ENCODE data around the gene HNRNPCL1.
"Not testable (repeated sequence)": the region's sequence is repeated elsewhere in the genome, so short reads cannot be mapped to it uniquely, and the experiment has no call there.

Gene HNRNPCL1

DNA sequence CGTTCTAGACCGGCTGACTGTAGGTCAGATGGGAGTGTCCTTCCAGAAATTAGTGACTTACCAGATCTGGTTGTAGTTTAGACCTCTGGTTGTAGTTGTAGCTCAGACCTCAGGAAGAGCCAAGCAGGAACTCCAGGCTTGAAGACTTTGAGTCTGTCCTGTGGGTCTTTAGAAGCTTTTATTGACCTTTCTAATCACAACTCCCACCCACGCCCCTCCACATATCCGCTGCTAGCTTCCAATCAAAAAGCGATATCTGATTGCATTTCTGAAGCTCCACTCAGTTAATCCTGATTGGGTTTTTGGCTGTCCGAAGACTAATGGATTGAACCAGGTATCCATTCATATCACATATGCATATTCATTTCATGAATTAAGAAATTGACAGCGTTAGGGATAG, at the start of gene HNRNPCL1:
HNRNPCL1 (minus strand) TSS at position 101 of the 400 bp plus-strand sequence. CDS start 431 bp downstream, outside the sequence.
- DNase-seq (ENCODE audit: low read depth in 2 of 2): not testable (repeated sequence)

DNA sequence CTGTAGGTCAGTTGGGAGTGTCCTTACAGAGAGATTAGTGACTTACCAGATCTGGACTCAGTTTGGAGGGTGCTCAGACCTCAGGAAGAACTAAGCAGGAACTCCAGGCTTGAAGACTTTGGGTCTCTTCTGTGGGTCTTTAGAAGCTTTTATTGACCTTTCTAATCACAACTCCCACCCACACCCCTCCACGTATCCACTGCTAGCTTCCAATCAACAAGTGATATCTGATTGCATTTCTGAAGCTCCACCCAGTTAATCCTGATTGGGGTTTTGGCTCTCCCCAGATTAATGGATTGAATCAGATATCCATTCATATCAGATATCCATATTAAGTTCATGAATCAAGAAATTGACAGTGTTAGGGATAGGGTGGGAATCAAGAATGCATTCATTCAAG, 49.6 kb upstream of the HNRNPCL1 start, which contains the start of gene PRAMEF10:
PRAMEF10 (minus strand) TSS at position 101 of the 400 bp plus-strand sequence. CDS start 2,423 bp downstream, outside the sequence.
- DNase-seq (ENCODE audit: low read depth in 2 of 2): not testable (repeated sequence)

DNA sequence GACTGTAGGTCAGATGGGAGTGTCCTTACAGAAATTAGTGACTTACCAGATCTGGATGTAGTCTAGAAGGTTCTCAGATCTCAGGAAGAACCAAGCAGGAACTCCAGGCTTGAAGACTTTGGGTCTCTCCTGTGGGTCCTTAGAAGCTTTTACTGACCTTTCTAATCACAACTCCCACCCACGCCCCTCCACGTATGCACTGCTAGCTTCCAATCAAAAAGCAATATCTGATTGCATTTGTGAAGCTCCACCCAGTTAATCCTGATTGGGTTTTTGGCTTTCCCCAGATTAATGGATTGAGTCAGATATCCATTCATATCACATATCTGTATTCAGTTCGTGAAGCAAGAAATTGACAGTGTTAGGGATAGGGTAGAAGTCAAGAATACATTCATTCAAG, 37.6 kb upstream of the HNRNPCL1 start, which contains the start of gene PRAMEF4:
PRAMEF4 (minus strand) TSS at position 101 of the 400 bp plus-strand sequence. CDS start 2,807 bp downstream, outside the sequence.
- DNase-seq (ENCODE audit: low read depth in 2 of 2): not testable (repeated sequence)

DNA sequence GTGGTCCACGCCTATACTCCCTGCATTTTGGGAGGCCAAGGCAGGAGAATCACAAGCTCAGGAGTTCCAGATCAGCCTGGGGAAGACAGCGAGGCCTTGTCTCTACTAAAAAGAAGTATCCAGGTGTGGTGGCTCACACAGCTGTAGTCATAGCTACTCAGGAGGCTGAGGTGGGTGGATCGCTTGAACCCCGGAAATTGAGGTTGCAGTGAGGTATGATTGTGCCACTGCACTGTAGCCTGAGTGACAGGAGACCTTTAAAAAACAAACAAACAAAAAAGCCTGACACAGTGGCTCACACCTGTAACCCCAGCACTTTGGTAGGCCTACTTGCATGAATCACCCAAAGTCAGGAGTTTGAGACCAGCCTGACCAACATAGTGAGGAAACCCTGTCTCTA, 29.9 kb upstream of the HNRNPCL1 start:
- DNase-seq (ENCODE audit: low read depth in 2 of 2): not testable (repeated sequence)

DNA sequence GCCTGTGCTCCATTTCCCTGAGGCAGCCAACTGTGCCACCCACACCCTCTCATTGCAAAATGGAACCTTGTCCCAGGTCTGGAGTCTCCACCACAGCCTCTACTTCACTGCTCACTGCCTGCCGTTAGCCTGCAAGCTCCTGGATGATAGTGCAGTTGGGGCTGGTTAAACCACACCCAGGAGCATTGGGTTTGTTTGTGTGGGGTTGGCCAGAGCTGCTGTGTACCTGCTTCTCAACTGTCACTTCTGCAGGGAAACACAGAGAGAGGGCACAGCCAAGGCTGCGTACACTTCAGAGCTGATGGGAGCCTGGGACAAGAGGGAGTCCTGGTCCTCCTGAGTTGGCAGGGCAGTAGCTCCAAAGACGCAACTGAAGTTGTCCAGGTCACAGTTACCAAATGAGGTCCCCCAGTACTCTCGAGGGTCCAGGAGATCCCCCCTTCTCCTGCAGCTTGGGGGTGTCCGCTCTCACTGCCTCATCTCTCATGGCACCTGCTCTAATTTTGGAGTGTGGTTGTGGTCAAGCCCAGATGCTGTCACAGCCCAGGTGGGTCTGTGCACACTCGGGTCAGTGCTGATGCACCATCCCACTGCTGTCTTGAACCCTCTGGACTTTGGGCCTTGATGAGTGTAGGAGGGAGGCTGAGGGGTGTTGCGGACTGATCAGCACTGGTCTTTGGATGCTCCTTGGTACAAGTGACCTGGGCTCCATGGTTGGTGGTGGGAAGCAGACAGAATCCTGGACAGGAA, 14.8 kb upstream of the HNRNPCL1 start:
- not testable (repeated sequence) for DNase-seq (ENCODE audit: low read depth in 2 of 2)

DNA sequence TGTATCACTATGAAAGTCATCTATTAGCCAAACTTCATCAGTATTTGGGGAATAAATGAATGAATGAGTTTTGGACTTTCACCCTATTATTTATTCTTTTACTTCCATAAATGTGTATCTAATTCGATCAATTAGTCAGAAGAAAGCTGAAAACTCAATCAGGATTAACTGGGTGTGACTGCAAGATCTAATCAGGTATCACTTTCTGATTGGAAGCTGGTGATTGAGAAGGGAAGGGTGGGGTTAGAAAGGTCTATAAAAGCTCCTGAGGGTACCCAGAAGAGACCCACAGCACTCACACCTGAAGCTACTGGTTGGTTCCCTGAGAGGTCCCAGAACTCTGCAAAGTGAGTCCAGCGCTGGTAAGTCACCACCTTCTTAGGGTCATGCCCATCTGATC, 8.3 kb upstream of the HNRNPCL1 start, which contains the start of gene PRAMEF2:
PRAMEF2 (plus strand) TSS at position 301 of the 400 bp plus-strand sequence. CDS start 1,924 bp downstream, outside the sequence.
- not testable (repeated sequence) for DNase-seq (ENCODE audit: low read depth in 2 of 2)

DNA sequence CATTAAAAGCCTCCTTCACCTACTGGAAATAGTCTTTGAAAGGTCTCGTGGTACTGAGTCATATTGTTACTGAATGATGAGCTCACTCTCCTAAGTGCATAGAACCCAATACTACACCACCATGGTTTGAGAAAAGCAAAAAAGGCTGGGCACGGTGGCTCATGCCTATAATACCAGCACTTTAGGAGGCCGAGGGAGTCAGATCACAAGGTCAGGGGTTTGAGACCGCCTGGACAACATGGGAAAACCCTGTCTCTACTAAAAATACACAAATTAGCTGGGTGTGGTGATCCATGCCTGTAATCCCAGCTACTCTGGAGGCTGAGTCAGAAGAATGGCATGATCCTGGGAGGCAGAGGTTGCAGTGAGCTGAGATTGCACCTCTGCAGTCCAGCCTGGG, 3.3 kb upstream of the HNRNPCL1 start:
- no peak for DNase-seq (ENCODE audit: low read depth in 2 of 2)

DNA sequence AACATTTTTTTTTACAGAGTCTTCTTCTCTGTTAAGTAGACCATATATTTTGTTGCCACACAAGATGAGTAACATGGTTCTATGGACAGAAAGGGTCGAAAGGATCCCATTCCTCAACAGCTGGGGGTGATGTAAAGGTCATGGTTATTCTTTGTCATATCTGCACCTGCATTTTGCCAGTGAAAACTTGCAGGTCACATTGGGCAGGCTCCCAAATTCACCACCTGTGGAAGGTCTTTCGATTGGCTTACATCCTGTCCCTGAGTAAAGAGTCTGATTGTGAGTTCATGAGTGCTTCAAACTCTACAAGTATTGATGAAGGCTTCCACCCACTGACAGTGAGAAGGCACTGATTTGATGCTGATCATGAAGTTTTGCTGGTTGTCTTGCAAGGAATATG, 15.3 kb downstream of the HNRNPCL1 start:
- DNase-seq (ENCODE audit: low read depth in 2 of 2): not testable (repeated sequence)

DNA sequence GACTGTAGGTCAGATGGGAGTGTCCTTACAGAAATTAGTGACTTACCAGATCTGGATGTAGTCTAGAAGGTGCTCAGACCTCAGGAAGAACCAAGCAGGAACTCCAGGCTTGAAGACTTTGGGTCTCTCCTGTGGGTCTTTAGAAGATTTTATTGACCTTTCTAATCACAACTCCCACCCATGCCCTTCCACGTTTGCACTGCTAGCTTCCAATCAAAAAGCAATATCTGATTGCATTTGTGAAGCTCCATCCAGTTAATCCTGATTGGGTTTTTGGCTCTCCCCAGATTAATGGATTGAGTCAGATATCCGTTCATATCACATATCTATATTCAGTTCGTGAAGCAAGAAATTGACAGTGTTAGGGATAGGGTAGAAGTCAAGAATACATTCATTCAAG, 17.2 kb downstream of the HNRNPCL1 start, which contains the start of gene PRAMEF11:
PRAMEF11 (minus strand) TSS at position 101 of the 400 bp plus-strand sequence. CDS start 2,621 bp downstream, outside the sequence.
- DNase-seq (ENCODE audit: low read depth in 2 of 2): not testable (repeated sequence)

DNA sequence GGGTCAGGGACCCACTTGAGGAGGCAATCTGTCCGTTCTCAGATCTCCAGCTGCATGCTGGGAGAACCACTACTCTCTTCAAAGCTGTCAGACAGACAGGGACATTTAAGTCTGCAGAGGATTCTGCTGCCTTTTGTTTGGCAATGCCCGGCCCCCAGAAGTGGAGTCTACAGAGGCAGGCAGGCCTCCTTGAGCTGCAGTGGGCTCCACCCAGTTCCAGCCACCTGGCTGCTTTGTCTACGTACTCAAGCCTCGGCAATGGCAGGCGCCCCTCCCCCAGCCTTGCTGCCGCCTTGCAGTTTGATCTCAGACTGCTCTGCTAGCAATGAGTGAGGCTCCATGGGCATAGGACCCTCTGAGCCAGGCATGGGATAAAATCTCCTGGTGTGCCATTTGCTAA, 29.5 kb downstream of the HNRNPCL1 start:
- DNase-seq (ENCODE audit: low read depth in 2 of 2): not testable (repeated sequence)

DNA sequence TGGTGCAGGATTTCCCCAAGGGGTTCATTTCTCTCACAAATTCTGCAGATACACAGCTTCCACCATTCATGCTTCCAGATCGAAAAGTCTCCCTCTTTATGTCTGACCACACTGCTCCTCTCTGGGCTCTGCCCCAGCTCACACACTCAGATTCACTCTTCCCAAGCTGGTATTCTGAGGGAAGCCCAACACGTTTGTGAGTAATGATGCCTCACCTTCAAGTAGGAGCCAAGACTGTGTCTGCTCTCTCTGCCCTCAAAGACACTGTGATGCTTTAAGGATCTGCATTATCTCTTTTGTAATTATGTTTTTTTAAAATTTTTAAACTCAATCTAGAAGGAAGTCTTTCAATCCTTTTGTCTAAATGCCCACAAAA, 37.1 kb downstream of the HNRNPCL1 start:
- no peak for DNase-seq (ENCODE audit: low read depth in 2 of 2)

DNA sequence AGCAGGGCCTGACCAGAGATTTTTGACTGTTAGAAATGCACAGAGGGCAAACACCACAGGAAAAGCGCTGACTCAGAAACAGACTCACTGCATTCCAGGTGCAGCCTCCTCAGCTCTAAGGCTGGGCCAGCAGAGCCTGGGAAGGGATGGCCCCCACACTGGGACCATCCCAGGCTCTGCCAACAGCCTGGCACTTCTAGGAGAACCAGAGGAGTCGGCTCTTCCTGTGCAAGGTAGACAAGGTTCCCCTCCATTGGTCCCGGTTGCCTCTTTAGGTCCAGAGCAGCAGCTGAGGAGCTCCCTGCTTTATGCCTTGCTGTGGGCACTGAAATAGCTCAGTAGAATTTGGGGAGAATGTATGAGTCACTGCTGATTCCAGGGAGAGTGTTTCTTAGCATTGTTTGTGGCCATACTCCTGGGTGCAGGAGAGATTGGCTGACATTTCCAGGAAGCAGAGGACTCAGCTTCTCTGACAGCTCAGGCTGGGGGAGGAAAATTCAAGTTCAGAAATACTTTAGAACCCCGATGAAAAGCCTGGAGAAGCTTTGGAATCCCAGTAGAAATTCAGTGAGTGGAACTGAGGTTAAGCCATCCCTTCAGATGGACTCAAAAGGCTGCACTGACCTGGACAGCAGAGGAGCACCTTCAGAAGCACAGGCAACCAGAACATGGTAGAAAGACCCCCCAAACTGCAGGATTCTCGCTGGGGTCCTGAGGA, 37.7 kb downstream of the HNRNPCL1 start:
- peak; percentile 15 to 27 for DNase-seq (ENCODE audit: low read depth in 2 of 2)

DNA sequence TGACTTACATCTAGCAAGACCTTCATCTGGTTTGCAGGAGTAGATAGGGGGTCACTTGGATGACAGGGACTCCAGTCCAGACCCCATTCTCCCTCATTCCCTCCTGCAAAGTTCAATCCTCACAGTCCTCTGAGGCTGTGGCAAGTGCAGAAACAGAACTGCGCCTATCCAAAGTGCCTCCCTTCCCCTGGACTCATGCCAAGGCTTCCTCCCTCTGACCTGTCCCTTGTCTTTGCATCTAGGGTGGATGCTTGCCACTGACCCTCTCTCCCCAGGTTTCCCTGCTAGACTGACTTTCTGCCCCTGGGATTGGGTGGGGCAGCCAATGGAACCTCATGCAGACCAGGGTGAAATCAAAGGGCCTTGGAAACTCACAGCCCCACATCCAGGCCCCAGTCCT, 38.6 kb downstream of the HNRNPCL1 start:
- no peak for DNase-seq (ENCODE audit: low read depth in 2 of 2)

DNA sequence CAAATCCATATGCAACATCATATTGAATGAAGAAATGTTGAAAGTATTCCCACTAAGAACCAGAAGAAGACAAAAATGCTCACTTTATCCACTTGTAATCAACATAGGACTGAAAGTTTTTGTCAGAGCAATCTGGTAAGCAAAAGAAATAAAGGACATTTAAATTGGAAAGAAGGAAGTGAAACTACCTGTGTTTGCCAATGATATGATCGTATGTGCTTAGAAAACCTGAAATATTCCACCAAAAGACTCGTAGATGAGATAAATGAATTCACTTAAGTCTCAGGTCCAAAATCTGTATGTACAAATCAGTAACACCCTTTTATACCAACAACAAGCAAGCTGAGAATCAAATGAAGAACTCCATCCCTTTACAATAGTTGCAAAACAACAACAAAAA, 48.8 kb downstream of the HNRNPCL1 start:
- no peak for DNase-seq (ENCODE audit: low read depth in 2 of 2)

DNA sequence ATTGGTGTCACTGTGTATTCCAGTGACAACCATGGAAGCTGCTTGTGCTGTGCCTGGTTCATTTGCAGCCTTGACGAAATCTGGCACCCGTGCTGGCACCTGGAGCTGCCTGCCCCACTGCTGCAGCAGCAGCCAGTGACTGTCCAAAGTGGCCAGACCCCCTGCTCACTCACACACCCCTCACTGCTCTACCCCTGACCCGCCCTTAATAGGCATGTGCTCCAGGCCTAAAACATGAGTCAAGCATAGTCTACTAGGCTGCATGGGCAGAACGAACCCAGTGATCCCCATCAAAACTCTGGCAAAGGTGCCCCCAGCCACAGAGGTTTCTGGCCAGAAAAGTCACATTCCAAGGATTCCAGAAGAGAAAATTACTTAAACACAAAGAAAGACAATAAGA, 49.6 kb downstream of the HNRNPCL1 start:
- no peak for DNase-seq (ENCODE audit: low read depth in 2 of 2)

All from fibroblast of skin of left biceps (primary cell).